Liver (tissue), 9 donors: ENCODE results near the gene KRTAP12-1. TPM values are rescaled to one million over a fixed set of nuclear protein-coding genes. Genes with fewer than 3 reads are reported as not detected.
"Not testable (repeated sequence)": the region's sequence is repeated elsewhere in the genome, so short reads cannot be mapped to it uniquely, and the experiment has no call there.

Source experiments
- DNase-seq: peaks from one replicate; pipeline ENCODE4 v3.0.0-alpha.2; 2017; ENCODE audit warnings: low spot score
- H3K27ac ChIP-seq, 2 donors: one replicate each; pipeline ENCODE4 v1.7.0; 2013; ENCODE audit warnings: inconsistent platforms in 2 of 2, low read length in 2 of 2, control low read depth in 1 of 2, low read depth in 1 of 2, mild to moderate bottlenecking in 1 of 2
- H3K27me3 ChIP-seq, 4 donors: one replicate each; pipeline versions ENCODE4 v1.6.1 to v1.7.0; 2013; ENCODE audit warnings: low read length in 3 of 4, inconsistent platforms in 1 of 4, mild to moderate bottlenecking in 1 of 4, moderate library complexity in 1 of 4; ENCODE audit not compliant: control insufficient read depth in 4 of 4, insufficient read depth in 4 of 4
- H3K36me3 ChIP-seq, 4 donors: one replicate each; pipeline versions ENCODE4 v1.6.1 to v1.7.0; 2013; ENCODE audit warnings: low read length in 3 of 4, mild to moderate bottlenecking in 3 of 4, low read depth in 1 of 4, moderate library complexity in 1 of 4; ENCODE audit not compliant: control insufficient read depth in 4 of 4, insufficient read depth in 3 of 4
- H3K4me1 ChIP-seq, 4 donors: one replicate each; pipeline versions ENCODE4 v1.6.1 to v1.7.0; 2013; ENCODE audit warnings: low read length in 3 of 4, mild to moderate bottlenecking in 3 of 4, moderate library complexity in 1 of 4; ENCODE audit not compliant: control insufficient read depth in 4 of 4, insufficient read depth in 4 of 4
- H3K4me3 ChIP-seq, 3 donors: one replicate each; pipeline versions ENCODE4 v1.6.1 to v1.7.0; 2013; ENCODE audit warnings: low read length in 3 of 3, control low read depth in 1 of 3, low read depth in 1 of 3, mild to moderate bottlenecking in 1 of 3
- H3K9ac ChIP-seq, 2 donors: one replicate each; pipeline ENCODE4 v1.7.0; 2013; ENCODE audit warnings: low read length in 2 of 2, mild to moderate bottlenecking in 2 of 2, moderate library complexity in 2 of 2, control low read depth in 1 of 2, low read depth in 1 of 2
- H3K9me3 ChIP-seq, 4 donors: one replicate each; pipeline versions ENCODE4 v1.6.1 to v1.7.0; 2013; ENCODE audit warnings: low read length in 3 of 4; ENCODE audit not compliant: control insufficient read depth in 4 of 4
- CTCF ChIP-seq: fragments of 150-350 bp; IDR thresholded peaks from 2 replicates; pipeline ENCODE4 v1.5.1; 2017; ENCODE audit warnings: improper control_type of control experiment, low read depth, low read length; ENCODE audit not compliant: missing input control
- FOXA1 ChIP-seq: IDR thresholded peaks from 2 replicates; pipeline ENCODE4 v1.6.1; 2016; ENCODE audit warnings: antibody characterized with exemption
- FOXA2 ChIP-seq: IDR thresholded peaks from 2 replicates; pipeline ENCODE4 v1.6.1; 2016; ENCODE audit warnings: antibody characterized with exemption
- GABPA ChIP-seq, 2 donors: IDR thresholded peaks in 1 of 2; conservative IDR thresholded peaks in 1 of 2; 2 replicates each; pipeline ENCODE4 v1.6.1; 2016; ENCODE audit warnings: antibody characterized with exemption in 2 of 2, mild to moderate bottlenecking in 1 of 2, moderate library complexity in 1 of 2
- HNF4G ChIP-seq: IDR thresholded peaks from 2 replicates; pipeline ENCODE4 v1.6.1; 2016; ENCODE audit warnings: antibody characterized with exemption
- JUND ChIP-seq, 2 donors: IDR thresholded peaks; 2 replicates each; pipeline ENCODE4 v1.6.1; 2016; ENCODE audit warnings: antibody characterized with exemption in 2 of 2
- NR2F2 ChIP-seq: IDR thresholded peaks from 2 replicates; pipeline ENCODE4 v1.6.1; 2016; ENCODE audit warnings: antibody characterized with exemption
- RAD21 ChIP-seq, 2 donors: IDR thresholded peaks; 2 replicates each; pipeline ENCODE4 v1.6.1; 2016; ENCODE audit warnings: antibody characterized with exemption in 2 of 2, mild to moderate bottlenecking in 2 of 2
- REST ChIP-seq: IDR thresholded peaks from 2 replicates; pipeline ENCODE4 v1.6.1; 2016; ENCODE audit warnings: antibody characterized with exemption, mild to moderate bottlenecking
- RXRA ChIP-seq, 2 donors: IDR thresholded peaks; 2 replicates each; pipeline ENCODE4 v1.6.1; 2017 to 2018; ENCODE audit warnings: antibody characterized with exemption in 2 of 2, mild to moderate bottlenecking in 1 of 2
- SP1 ChIP-seq: IDR thresholded peaks from 2 replicates; pipeline ENCODE4 v1.6.1; 2018; ENCODE audit warnings: antibody characterized with exemption, mild to moderate bottlenecking
- TAF1 ChIP-seq: conservative IDR thresholded peaks from 2 replicates; pipeline ENCODE4 v1.6.1; 2016; ENCODE audit warnings: antibody characterized with exemption, mild to moderate bottlenecking
- YY1 ChIP-seq: IDR thresholded peaks from 2 replicates; pipeline ENCODE4 v1.6.1; 2016; ENCODE audit warnings: antibody characterized with exemption, mild to moderate bottlenecking
- ZBTB33 ChIP-seq: IDR thresholded peaks from 2 replicates; pipeline ENCODE4 v1.6.1; 2016; ENCODE audit warnings: antibody characterized with exemption
- WGBS: extraction: QIAGEN DNeasy Blood & Tissue Kit; methylation state at CpG from one replicate; pipeline ENCODE4 v1.1.7; 2013; 5-methylcytosine and 5-hydroxymethylcytosine counted together
- polyA plus RNA-seq, 2 donors: library from polyadenylated mRNA; stranded (reverse) in 1 of 2; unstranded in 1 of 2; fragments of 200-250 nt in 1 of 2; fragments of >200 nt in 1 of 2; fragmentation: Nextera tagmentation in 1 of 2; extraction: Ambion mirVana in 1 of 2; gene quantifications; one replicate each; pipeline versions ENCODE4 v1.2.1 to v1.2.3, GENCODE V29; 2013 to 2015
- total RNA-seq, 2 donors: library from RNA; depleted of rRNA; stranded (reverse); fragments of >200 nt; gene quantifications; one replicate each; pipeline ENCODE4 v1.2.3, GENCODE V29; 2014
- donor health status: healthy.
- donor health status: healthy.
- donor health status: healthy.
- donor health status: healthy.
- donor health status: healthy.

Gene KRTAP12-1
- total and polyA plus RNA-seq, 4 donors = not detected

- no peak for DNase-seq
- no peak for TF ChIP-seq YY1
Measured at GRCh38 chr21:44664691-44665090, 17.3 kb downstream of the KRTAP12-1 start.

GRCh38 chr21:44661567-44661966, 20.4 kb downstream of the KRTAP12-1 start:
- H3K27ac ChIP-seq, DNase-seq, H3K36me3 ChIP-seq, H3K27me3 ChIP-seq, H3K9me3 ChIP-seq, H3K9ac ChIP-seq, H3K4me3 ChIP-seq, H3K4me1 ChIP-seq: not testable (repeated sequence)
- 55% methylated on average over 7 of the region's 7 CpGs for WGBS

More at GRCh38 chr21:44664691-44665090, 17.3 kb downstream of the KRTAP12-1 start:
- Histone ChIP-seq H3K27me3 (peaks cover 0 to 4% (median 0%) of the 10 kb centered on the region in 4 donors), H3K36me3 (no peaks in the 10 kb centered on the region), H3K4me1 (no peaks in the 10 kb centered on the region), H3K9me3 (no peaks in the 10 kb centered on the region), H3K4me3 (no peak overlapping the region), H3K27ac (no peak overlapping the region), H3K9ac (no peak overlapping the region)
- 77% methylated on average over 5 of the region's 5 CpGs for WGBS

GRCh38 chr21:44658913-44659595, 22.9 kb downstream of the KRTAP12-1 start:
- H3K9me3 ChIP-seq = peaks cover 0 to 5% (median 0%) of the 10 kb centered on the region in 4 donors
- no peak for TF ChIP-seq JUND (IDR thresholded peaks at IDR 0.05)
- TF ChIP-seq RXRA (IDR thresholded peaks at IDR 0.05) = no peak
- TF ChIP-seq YY1 = no peak
- no peak for TF ChIP-seq RAD21 (IDR thresholded peaks at IDR 0.05)
- TF ChIP-seq SP1 = no peak
- TF ChIP-seq FOXA1 = no peak
- TF ChIP-seq TAF1 = no peak
- TF ChIP-seq NR2F2 = no peak
- no peaks in the 10 kb centered on the region for H3K27me3 ChIP-seq
- H3K36me3 ChIP-seq = no peaks in the 10 kb centered on the region
- no peak overlapping the region for H3K27ac ChIP-seq
- WGBS = 51% methylated on average over 11 of the region's 11 CpGs
- H3K9ac ChIP-seq = no peak overlapping the region
- H3K4me3 ChIP-seq = no peak overlapping the region
- no peak for DNase-seq
- H3K4me1 ChIP-seq = no peaks in the 10 kb centered on the region

GRCh38 chr21:44658541-44658910, 23.4 kb downstream of the KRTAP12-1 start:
- Histone ChIP-seq H3K9ac (no peak overlapping the region), H3K4me3 (no peak overlapping the region), H3K27ac (no peak overlapping the region), H3K27me3 (no peaks in the 10 kb centered on the region), H3K4me1 (no peaks in the 10 kb centered on the region), H3K9me3 (peaks cover 0 to 5% (median 0%) of the 10 kb centered on the region in 4 donors), H3K36me3 (no peaks in the 10 kb centered on the region)
- 79% methylated on average over 5 of the region's 5 CpGs for WGBS
- no peak for DNase-seq
- TF ChIP-seq HNF4G (no peak), NR2F2 (no peak), GABPA (IDR thresholded peaks at IDR 0.05 in 1 of 2, conservative IDR thresholded peaks at IDR 0.05 in 1 of 2) (no peak), YY1 (no peak), RXRA (IDR thresholded peaks at IDR 0.05) (no peak), TAF1 (no peak), FOXA2 (no peak), RAD21 (IDR thresholded peaks at IDR 0.05) (no peak), ZBTB33 (no peak), FOXA1 (no peak), REST (no peak), CTCF (no peak), JUND (IDR thresholded peaks at IDR 0.05) (no peak)
